ENCODE data around the gene TMIGD3. TPM values are rescaled to one million over a fixed set of nuclear protein-coding genes. Genes with fewer than 3 reads are reported as not detected.
A peak's percentile ranks its signal among the peaks of the same experiment; 100 is the strongest.
"Not testable (repeated sequence)": the region's sequence is repeated elsewhere in the genome, so short reads cannot be mapped to it uniquely, and the experiment has no call there.

The TMIGD3 gene
- total and polyA plus RNA-seq, 4 donors: 1.6 to 34.6 (median 4.1) TPM

GRCh38 chr1:111551623-111552411 lies 48.4 kb upstream of the TMIGD3 start:
- H3K9ac ChIP-seq (ENCODE audit: insufficient read depth in 1 of 2, low read length in 2 of 2): no peak overlapping the region
- TF ChIP-seq CTCF (IDR thresholded peaks at IDR 0.05; ENCODE audit: control extremely low read depth, extremely low read depth): no peak
- ATAC-seq (ENCODE audit: insufficient read depth, low FRiP score) (no peak), DNase-seq (no peak)
- WGBS, 2 donors: 82 to 90% methylated on average over 8 of the region's 8 CpGs
- no peaks in the 10 kb centered on the region for H3K27me3 ChIP-seq (ENCODE audit: control insufficient read depth in 3 of 3, insufficient read depth in 3 of 3, low read length in 2 of 3)
- no peak overlapping the region for H3K4me3 ChIP-seq
- H3K9me3 ChIP-seq (ENCODE audit: control insufficient read depth in 4 of 4, insufficient read depth in 3 of 4, low read length in 3 of 4): no peaks in the 10 kb centered on the region
- no peaks in the 10 kb centered on the region for H3K4me1 ChIP-seq (ENCODE audit: control insufficient read depth in 5 of 5, insufficient read depth in 5 of 5, low read length in 5 of 5)
- no peaks in the 10 kb centered on the region for H3K36me3 ChIP-seq (ENCODE audit: control insufficient read depth in 4 of 4, insufficient read depth in 4 of 4, low read length in 4 of 4)
- no peak overlapping the region for H3K27ac ChIP-seq (ENCODE audit: low read depth in 1 of 2, low read length in 1 of 2)

DNA sequence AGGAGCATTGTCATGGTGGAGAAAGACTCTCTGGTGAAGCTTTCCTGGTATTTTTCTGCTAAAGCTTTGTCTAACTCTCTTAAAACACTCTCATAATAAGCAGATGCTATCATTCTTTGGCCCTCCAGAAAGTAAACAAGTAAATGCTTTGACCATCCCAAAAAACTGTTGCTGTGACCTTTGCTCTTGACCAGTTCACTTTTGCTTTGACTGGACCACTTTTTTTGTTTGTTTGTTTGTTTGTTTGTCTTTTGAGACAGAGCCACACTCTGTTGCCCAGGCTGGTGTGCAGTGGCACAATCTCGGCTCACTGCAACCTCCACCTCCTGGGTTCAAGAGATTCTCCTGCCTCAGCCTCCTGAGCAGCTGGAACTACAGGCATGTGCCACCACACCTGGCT lies 44.4 kb upstream of the TMIGD3 start:
- H3K9me3 ChIP-seq (ENCODE audit: control insufficient read depth in 4 of 4, insufficient read depth in 3 of 4, low read length in 3 of 4); H3K4me1 ChIP-seq (ENCODE audit: control insufficient read depth in 5 of 5, insufficient read depth in 5 of 5, low read length in 5 of 5); H3K9ac ChIP-seq (ENCODE audit: insufficient read depth in 1 of 2, low read length in 2 of 2); H3K36me3 ChIP-seq (ENCODE audit: control insufficient read depth in 4 of 4, insufficient read depth in 4 of 4, low read length in 4 of 4); H3K4me3 ChIP-seq; ATAC-seq (ENCODE audit: insufficient read depth, low FRiP score); H3K27me3 ChIP-seq (ENCODE audit: control insufficient read depth in 3 of 3, insufficient read depth in 3 of 3, low read length in 2 of 3); H3K27ac ChIP-seq (ENCODE audit: low read depth in 1 of 2, low read length in 1 of 2); DNase-seq: not testable (repeated sequence)
- 88 to 100% methylated on average over 1 of the region's 1 CpG for WGBS, 2 donors

- Histone ChIP-seq H3K4me1 (ENCODE audit: control insufficient read depth in 5 of 5, insufficient read depth in 5 of 5, low read length in 5 of 5) (peaks cover 0 to 2% (median 0%) of the 10 kb centered on the region in 5 donors), H3K27ac (ENCODE audit: low read depth in 1 of 2, low read length in 1 of 2) (peak overlapping the region in 1 of 2 donors; percentile 20), H3K27me3 (ENCODE audit: control insufficient read depth in 3 of 3, insufficient read depth in 3 of 3, low read length in 2 of 3) (no peaks in the 10 kb centered on the region), H3K4me3 (no peak overlapping the region), H3K9me3 (ENCODE audit: control insufficient read depth in 4 of 4, insufficient read depth in 3 of 4, low read length in 3 of 4) (no peaks in the 10 kb centered on the region), H3K36me3 (ENCODE audit: control insufficient read depth in 4 of 4, insufficient read depth in 4 of 4, low read length in 4 of 4) (no peaks in the 10 kb centered on the region), H3K9ac (ENCODE audit: insufficient read depth in 1 of 2, low read length in 2 of 2) (no peak overlapping the region)
- DNase-seq (no peak), ATAC-seq (ENCODE audit: insufficient read depth, low FRiP score) (no peak)
- WGBS, 2 donors: 66 to 83% methylated on average over 14 of the region's 14 CpGs
- TF ChIP-seq CTCF (IDR thresholded peaks at IDR 0.05; ENCODE audit: control extremely low read depth, extremely low read depth): no peak
These were observed 38.8 kb upstream of the TMIGD3 start for GRCh38 chr1:111542187-111542586.

DNA sequence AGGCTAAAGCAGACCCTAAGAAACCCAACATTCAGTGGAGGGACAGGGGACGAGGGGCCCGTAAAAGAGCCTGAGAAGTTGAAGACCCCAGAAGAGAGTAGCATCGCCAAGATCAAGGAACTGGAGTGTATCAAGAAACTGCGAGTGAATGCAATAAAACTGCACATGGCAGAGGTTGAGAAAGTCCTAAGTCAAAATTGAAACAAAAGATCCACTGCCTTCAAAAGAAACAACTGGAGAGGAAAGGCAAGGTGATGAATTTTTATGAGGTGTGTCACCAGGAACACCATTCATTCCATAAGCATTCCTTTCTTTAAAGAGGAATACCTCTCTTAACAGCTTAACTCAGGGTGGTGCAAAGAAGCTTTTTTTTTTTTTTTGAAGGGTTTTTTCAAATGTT lies 38.3 kb upstream of the TMIGD3 start:
- Histone ChIP-seq H3K27me3 (ENCODE audit: control insufficient read depth in 3 of 3, insufficient read depth in 3 of 3, low read length in 2 of 3) (no peaks in the 10 kb centered on the region), H3K4me3 (no peak overlapping the region), H3K4me1 (ENCODE audit: control insufficient read depth in 5 of 5, insufficient read depth in 5 of 5, low read length in 5 of 5) (peaks cover 0 to 2% (median 0%) of the 10 kb centered on the region in 5 donors), H3K36me3 (ENCODE audit: control insufficient read depth in 4 of 4, insufficient read depth in 4 of 4, low read length in 4 of 4) (no peaks in the 10 kb centered on the region), H3K9me3 (ENCODE audit: control insufficient read depth in 4 of 4, insufficient read depth in 3 of 4, low read length in 3 of 4) (no peaks in the 10 kb centered on the region), H3K9ac (ENCODE audit: insufficient read depth in 1 of 2, low read length in 2 of 2) (no peak overlapping the region), H3K27ac (ENCODE audit: low read depth in 1 of 2, low read length in 1 of 2) (no peak overlapping the region)
- 84 to 89% methylated on average over 4 of the region's 4 CpGs for WGBS, 2 donors
- DNase-seq (no peak), ATAC-seq (ENCODE audit: insufficient read depth, low FRiP score) (peak; percentile 34)
- TF ChIP-seq CTCF (IDR thresholded peaks at IDR 0.05; ENCODE audit: control extremely low read depth, extremely low read depth): no peak

Data from lung (tissue), 12 donors.